ENCODE data around the gene DNAJC3.
"Not testable (repeated sequence)": the region's sequence is repeated elsewhere in the genome, so short reads cannot be mapped to it uniquely, and the experiment has no call there.

DNAJC3 gene

GRCh38 chr13:95716231-95716630 lies 39.3 kb downstream of the DNAJC3 start:
- no peak for DNase-seq

DNA sequence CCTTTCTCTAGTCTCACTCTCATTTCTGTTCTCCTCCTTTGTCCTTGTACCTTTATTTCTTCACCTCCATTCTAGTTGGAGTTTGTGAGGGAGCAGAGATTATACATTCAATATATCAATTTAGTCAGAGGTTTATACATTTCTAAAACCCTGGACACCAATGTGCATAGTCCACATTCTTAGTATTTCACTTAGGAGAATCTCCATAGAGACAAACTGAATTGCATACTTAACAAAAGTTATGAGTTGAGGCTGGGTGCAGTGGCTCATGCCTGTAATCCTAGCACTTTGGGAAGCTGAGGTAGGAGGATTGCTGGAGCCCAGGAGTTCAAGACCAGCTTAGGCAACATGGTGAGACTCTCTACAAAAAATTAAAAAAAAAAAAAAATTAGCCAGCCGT lies 45.3 kb downstream of the DNAJC3 start:
- DNase-seq: no peak

DNA sequence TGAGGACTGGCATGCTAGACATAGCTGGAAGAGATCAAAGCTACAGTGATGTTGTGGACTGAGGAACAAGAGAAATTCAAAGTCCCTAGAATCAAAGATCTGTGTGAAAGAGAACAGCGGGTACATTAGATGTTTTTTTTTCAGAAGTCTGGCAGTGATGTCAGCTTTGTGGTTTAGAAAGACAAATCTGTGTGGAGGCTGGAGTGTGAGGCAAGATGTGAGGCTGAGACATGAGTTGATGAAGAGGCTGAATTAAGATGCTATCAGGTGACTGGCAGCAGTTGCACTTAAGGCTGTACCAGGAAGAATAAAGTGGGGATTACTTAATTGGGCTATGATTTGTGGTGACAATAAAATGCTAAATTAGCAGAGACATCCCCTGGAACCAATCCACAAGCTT lies 46.5 kb downstream of the DNAJC3 start:
- no peak for DNase-seq

DNA sequence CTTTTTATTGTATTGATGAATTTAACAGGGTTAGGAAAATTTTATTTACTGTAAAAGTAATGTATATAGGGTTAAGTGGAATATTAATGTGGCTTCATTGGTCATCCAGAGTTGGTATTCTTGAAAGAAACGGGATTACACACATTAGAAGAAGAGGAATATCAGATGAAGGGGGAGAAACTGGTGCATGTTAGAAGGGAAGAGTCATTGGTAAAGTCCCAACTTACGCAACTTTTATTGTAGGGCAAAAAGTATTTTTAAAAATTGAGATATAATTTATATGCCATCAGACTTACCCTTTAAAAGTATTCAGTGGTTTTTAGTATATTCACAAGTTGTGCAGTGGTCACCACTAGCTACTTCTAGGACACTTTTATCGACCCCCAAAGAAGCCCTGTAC lies 47.3 kb downstream of the DNAJC3 start:
- DNase-seq: no peak

GRCh38 chr13:95726876-95727275 lies 49.9 kb downstream of the DNAJC3 start:
- DNase-seq: no peak

DNA sequence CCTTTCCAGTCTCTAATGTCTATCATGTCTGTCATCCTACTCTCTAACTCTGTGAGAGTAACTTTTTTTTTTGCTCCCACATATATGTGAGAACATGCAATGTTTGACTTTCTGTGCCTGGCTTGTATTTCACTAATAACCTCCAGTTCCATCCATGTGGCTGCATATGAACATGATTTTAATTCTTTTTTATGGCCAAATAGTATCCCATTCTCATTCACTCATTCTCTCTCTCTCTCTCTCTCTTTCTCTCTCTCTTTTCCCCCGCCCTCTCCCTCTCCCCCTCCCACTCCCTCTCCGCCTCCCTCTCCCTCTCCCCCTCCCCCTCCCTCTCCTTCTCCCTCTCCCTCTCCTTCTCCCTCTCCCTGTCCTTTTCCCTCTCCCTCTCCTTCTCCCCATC lies 52.0 kb downstream of the DNAJC3 start:
- DNase-seq: no peak

DNA sequence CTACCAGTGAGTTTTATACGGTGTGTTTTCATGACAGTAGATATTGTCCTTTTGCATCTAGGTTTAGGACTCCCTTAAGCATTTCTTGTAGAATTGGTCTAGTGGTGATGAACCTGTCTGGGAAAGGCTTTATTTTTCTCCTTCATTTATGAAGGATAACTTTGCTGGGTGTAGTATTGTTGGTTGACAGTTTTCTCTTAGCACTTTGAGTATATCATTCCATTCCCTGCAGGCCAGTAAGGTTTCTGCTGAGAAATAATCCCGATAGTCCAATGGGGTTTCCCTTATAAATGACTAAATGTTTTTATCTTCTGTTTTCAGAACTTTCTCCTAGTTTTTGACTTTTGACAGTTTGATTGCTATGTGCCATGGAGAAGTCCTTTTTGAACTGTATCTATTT lies 57.2 kb downstream of the DNAJC3 start:
- no peak for DNase-seq

DNA sequence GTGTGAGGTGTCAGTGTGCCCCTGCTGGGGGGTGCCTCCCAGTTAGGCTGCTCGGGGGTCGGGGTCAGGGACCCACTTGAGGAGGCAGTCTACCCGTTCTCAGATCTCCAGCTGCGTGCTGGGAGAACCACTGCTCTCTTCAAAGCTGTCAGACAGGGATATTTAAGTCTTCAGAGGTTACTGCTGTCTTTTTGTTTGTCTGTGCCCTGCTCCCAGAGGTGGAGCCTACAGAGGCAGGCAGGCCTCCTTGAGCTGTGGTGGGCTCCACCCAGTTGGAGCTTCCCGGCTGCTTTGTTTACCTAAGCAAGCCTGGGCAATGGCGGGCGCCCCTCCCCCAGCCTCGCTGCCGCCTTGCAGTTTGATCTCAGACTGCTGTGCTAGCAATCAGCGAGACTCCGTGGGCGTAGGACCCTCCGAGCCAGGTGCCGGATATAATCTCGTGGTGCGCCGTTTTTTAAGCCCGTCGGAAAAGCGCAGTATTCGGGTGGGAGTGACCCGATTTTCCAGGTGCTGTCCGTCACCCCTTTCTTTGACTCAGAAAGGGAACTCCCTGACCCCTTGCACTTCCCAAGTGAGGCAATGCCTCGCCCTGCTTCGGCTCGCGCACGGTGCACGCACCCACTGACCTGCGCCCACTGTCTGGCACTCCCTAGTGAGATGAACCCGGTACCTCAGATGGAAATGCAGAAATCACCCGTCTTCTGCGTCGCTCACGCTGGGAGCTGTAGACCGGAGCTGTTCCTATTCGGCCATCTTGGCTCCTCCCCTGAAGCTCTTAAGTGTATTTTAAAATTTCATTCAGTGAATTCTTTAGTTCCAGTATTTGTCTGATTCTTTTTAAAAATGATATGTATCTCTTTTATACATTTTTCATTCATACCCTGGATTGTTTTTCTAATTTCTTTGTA lies 63.4 kb downstream of the DNAJC3 start:
- not testable (repeated sequence) for DNase-seq

DNA sequence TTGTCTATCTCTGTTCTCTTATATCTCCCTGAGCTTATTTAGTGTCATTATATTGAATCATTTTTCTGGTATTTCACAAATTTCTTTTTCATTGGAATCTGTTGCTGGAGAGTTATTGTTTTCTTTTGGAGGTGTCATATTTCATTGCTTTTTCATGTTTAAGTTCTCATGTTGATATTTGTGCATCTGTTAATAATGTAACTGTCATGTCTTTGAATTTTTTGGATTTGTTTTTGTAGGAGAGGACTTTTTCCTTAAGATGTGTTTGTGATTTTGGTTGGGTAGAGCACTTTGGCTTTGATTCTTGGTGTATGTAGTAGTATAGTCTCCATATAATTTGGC lies 64.0 kb downstream of the DNAJC3 start:
- DNase-seq: no peak

GRCh38 chr13:95741584-95742563 lies 64.9 kb downstream of the DNAJC3 start:
- DNase-seq: no peak

DNA sequence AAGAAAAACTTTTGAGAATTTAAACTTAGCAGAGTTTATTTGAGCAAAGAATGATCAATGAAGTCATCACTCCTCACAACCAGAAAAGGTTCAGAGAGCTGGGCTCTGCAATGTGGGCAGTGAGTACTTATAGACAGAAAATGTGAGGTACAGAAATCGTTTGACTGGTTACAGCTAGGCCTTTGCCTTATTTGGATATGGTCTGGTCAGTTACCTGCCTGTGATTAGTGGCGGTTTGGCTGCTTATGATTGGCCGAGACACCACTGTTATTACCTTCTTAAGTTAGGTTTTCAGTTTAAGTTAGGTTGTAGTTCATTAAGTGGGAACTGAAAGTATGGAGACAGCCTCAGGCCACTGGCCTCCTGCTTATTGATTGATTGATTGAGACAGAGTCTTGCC lies 66.3 kb downstream of the DNAJC3 start:
- DNase-seq: no peak

DNA sequence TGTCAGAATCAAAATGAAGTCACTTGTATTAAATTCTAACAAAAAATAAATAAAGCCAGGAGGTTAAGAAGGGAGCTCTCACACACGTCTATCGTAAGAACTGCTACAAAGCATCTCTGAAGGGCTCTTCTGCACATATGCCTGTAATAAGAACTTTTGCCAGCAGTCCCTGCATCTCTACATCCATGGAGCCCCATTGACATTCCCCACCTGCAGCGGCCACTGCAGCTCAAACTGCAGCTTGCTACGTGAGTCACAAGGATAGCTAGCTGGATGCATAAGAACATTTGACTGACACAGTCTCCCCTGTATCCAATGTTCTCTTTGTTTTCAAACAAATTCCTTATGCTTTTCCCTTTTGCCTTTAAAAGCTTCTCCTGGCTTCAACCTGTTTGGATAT lies 68.3 kb downstream of the DNAJC3 start:
- no peak for DNase-seq

DNA sequence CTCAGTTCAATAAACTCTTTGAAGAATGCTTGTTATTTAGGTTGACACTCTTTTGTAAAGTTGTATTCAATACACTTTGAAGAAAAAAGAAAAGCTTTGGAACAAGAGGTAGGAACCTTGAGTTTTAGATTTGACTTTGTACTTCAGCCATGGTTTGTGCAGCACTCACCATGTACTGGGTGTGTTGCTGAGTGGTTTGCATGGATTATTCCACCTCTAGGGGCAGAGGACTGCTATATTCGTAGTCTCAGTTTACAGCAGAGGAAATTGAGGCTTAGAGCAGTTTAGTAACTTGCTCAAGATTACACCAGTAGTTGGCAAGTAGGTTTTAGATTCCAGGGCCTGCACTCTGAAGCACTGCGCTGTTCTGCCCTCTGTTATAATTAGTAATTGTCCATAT lies 68.8 kb downstream of the DNAJC3 start:
- DNase-seq: no peak

GRCh38 chr13:95749545-95749944 lies 72.6 kb downstream of the DNAJC3 start:
- peak; percentile 5 for DNase-seq

DNA sequence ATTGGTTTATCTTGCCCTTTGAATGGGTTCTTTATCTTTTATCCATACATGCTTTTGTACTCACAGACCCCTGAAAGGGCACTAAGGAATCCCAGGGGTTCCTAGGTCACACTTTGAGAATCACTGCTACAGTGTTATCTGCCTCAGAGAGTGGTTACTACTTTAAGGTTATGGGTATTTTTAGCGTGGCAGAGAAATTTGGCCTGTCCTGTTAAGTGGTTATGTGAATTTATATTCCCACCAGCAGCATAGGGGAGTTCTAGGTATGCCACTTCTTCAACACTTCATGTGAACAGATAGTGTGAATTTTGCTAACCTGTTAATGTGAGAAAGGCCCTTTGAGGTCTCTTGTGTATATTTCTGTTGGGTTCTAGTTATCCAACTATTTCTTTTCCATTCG lies 75.7 kb downstream of the DNAJC3 start:
- no peak for DNase-seq

GRCh38 chr13:95754069-95754468 lies 77.1 kb downstream of the DNAJC3 start:
- DNase-seq: no peak

DNA sequence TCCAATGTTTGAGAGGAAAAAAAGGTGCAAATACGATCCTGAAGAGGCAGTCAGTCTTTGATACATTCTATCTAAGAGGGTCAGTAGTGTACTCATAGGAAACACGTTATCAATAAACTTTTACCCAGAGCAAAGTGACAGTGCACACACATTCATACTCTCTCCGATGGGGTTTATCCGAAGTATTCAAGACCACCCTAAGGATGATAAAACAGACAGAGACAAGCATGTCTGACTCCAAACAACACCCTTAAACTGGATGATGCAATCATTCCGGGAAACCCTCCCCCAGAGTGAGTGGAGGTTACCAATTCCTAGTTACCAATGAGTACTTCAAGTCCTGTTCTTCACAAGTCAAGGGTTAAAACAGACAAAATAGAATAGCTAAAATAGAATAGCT lies 79.1 kb downstream of the DNAJC3 start:
- no peak for DNase-seq

- not testable (repeated sequence) for DNase-seq
These were observed 85.7 kb downstream of the DNAJC3 start for GRCh38 chr13:95762626-95763025.

DNA sequence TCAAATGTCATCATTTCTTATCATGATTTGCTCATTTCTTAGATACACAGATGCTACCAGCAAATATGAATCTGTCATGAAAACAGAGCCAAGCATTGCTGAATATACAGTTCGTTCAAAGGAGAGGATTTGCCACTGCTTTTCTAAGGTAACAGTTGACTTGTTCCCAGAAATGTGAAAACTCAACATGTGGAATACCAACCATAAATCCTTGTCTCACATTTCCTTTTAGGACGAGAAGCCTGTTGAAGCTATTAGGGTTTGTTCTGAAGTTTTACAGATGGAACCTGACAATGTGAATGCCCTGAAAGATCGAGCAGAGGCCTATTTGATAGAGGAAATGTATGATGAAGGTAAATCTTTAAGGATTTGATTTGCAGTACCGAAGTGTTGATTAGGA lies 86.7 kb downstream of the DNAJC3 start:
- DNase-seq: no peak

DNA sequence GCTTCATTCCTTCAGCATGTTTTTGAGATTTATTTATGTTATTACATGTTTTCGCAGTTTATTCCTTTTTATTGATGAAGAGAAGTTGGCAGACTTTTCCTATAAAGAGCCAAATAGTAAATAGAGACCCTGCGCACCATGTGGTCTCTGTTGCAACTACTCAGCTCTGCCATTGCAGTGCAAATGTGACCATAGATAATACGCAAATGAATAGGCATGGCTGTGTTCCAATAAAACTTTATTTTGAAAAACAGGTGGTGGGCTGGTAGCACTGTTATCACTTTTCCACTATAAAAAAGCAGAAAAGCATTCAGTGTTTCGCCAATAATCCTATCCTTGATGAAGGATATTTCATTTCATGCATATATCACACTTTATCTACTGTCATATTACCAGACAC lies 95.0 kb downstream of the DNAJC3 start:
- no peak for DNase-seq

DNA sequence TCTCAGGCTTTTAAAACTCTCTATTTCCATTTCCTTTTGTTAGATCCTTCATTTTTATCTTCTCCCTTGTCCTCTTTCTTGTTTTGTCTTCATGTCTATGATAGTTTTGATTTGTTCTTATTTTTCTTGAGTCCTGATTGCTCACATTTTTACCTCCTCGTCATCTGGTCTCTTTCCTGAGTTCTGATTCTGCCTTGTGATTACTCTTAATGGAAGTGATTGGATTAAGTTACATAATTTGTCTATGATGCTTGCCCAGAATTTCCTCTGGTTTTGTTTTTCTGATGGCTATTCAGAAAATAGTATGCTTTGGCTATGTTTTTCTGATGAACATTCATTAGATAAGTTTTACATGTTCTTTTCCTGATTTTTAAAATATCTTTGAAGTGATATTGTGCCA lies 102.6 kb downstream of the DNAJC3 start:
- no peak for DNase-seq

GRCh38 chr13:95781016-95781415 lies 104.1 kb downstream of the DNAJC3 start:
- DNase-seq: no peak

- not testable (repeated sequence) for DNase-seq
These were observed 105.0 kb downstream of the DNAJC3 start for GRCh38 chr13:95781940-95782339.

DNA sequence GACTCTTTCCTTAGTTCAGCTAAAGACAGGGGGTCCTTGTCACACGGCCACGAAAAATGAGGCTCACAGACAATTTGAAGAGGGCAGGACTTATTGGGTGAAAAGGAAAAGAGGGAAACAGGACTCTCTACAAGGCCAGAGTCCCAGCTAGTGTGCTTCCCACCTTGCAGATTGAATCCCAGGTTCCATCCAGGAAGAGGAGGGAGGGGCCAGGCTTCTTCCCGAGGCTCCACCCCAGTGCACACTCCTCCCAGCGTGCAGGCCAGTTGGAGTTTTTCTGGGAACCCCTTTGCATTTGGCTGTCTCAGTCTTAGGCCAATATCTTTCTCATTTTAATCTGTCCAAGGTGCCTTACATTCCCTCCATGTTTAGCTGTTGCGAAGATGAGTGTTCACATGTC lies 106.8 kb downstream of the DNAJC3 start:
- no peak for DNase-seq

Data from NCI-H345 (cell line).